Lung (tissue), 12 donors: ENCODE results near the gene NTRK2. TPM values are rescaled to one million over a fixed set of nuclear protein-coding genes. Genes with fewer than 3 reads are reported as not detected.
A peak's percentile ranks its signal among the peaks of the same experiment; 100 is the strongest.

Experiments used
- ATAC-seq: fragments of 200-7000 bp; cut with Tn5 transposase; one replicate; pipeline ENCODE4 v1.9.1; 2020; ENCODE audit warnings: moderate number of reproducible peaks; ENCODE audit not compliant: insufficient read depth, low FRiP score
- DNase-seq, 3 donors: peaks; one replicate each; pipeline ENCODE4 v3.0.0-alpha.2; 2013 to 2017
- H3K27ac ChIP-seq, 2 donors: one replicate each; pipeline ENCODE4 v1.5.1; 2013; ENCODE audit warnings: mild to moderate bottlenecking in 2 of 2, moderate library complexity in 2 of 2, control low read depth in 1 of 2, inconsistent platforms in 1 of 2, low read depth in 1 of 2, low read length in 1 of 2
- H3K27me3 ChIP-seq, 3 donors: one replicate each; pipeline ENCODE4 v1.5.1; 2013; ENCODE audit warnings: low read length in 2 of 3; ENCODE audit not compliant: control insufficient read depth in 3 of 3, insufficient read depth in 3 of 3
- H3K36me3 ChIP-seq, 4 donors: one replicate each; pipeline ENCODE4 v1.5.1; 2013; ENCODE audit warnings: low read length in 4 of 4, mild to moderate bottlenecking in 1 of 4, moderate library complexity in 1 of 4; ENCODE audit not compliant: control insufficient read depth in 4 of 4, insufficient read depth in 4 of 4
- H3K4me1 ChIP-seq, 5 donors: one replicate each; pipeline ENCODE4 v1.5.1; 2013; ENCODE audit warnings: low read length in 5 of 5, mild to moderate bottlenecking in 2 of 5, moderate library complexity in 1 of 5; ENCODE audit not compliant: control insufficient read depth in 5 of 5, insufficient read depth in 5 of 5
- H3K4me3 ChIP-seq: one replicate; pipeline ENCODE4 v1.5.1; 2013; ENCODE audit warnings: mild to moderate bottlenecking, control low read depth, moderate library complexity
- H3K9ac ChIP-seq, 2 donors: one replicate each; pipeline ENCODE4 v1.5.1; 2013; ENCODE audit warnings: low read length in 2 of 2, control low read depth in 1 of 2; ENCODE audit not compliant: insufficient read depth in 1 of 2
- H3K9me3 ChIP-seq, 4 donors: one replicate each; pipeline ENCODE4 v1.5.1; 2013; ENCODE audit warnings: low read length in 3 of 4, mild to moderate bottlenecking in 1 of 4, moderate library complexity in 1 of 4; ENCODE audit not compliant: control insufficient read depth in 4 of 4, insufficient read depth in 3 of 4
- WGBS, 2 donors: extraction: QIAGEN DNeasy Blood & Tissue Kit; methylation state at CpG; one replicate each; pipeline ENCODE4 v1.1.7; 2013; 5-methylcytosine and 5-hydroxymethylcytosine counted together
- polyA plus RNA-seq, 2 donors: library from polyadenylated mRNA; stranded (reverse); fragments of 200-250 nt; gene quantifications; one replicate each; pipeline ENCODE4 v1.2.1, GENCODE V29; 2013
- total RNA-seq, 2 donors: library from RNA; depleted of rRNA in 1 of 2; stranded (reverse); fragments of >200 nt in 1 of 2; gene quantifications; one replicate each; pipeline ENCODE4 v1.2.1, GENCODE V29; 2014 to 2021
- TF ChIP-seq, protein P1 (sequence below): IDR thresholded peaks from 2 replicates; pipeline ENCODE4 v1.5.1; 2012; ENCODE audit warnings: mild to moderate bottlenecking; ENCODE audit errors: control extremely low read depth, extremely low read depth
- donor health status: control.
- donor health status: control.
- donor health status: Bipolar disorder and iron deficiency.
- donor health status: healthy.
- donor health status: DM: yes; HTN: yes; CAD: no.

Gene NTRK2
- total and polyA plus RNA-seq, 4 donors: 0.33 to 14.4 (median 3.3) TPM

DNA sequence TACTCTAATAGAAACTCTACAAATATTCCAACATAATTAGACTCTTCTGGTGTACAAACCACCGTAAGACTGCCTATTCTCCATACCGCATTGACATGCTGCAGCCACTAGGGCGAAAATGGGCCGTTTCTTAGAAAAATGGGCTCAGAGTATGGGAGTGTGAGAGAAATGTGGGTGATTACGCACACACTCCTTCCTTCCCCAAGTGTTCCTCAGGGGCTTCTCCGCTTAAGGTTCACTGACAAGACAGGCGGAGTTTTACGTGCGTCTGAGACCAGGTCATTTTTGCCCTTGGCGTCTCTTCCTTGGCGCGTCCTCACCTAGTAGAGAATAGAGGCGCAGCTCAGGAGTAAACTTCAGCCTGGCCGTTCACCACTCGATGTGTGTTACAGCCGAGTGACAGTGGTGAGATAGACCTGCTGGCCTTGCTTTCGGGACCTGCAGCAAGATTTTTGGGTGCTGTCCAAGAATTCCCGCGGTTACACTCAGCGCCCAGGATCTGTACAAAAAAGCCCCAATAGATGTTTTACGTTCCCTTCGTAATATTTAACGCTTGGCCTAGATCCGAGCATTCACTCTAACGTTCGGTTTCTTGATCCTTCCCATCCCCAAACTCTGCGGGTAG lies 1.8 kb upstream of the NTRK2 start:
- H3K4me3 ChIP-seq: no peak overlapping the region
- no peak overlapping the region for H3K27ac ChIP-seq
- 6 to 10% methylated on average over 27 of the region's 27 CpGs for WGBS, 2 donors
- ATAC-seq (no peak), DNase-seq (peak in 2 of 3 donors; percentile 31 to 32)
- H3K9me3 ChIP-seq: no peaks in the 10 kb centered on the region
- H3K4me1 ChIP-seq: peaks cover 0 to 31% (median 13%) of the 10 kb centered on the region in 5 donors
- TF ChIP-seq, protein P1, sequence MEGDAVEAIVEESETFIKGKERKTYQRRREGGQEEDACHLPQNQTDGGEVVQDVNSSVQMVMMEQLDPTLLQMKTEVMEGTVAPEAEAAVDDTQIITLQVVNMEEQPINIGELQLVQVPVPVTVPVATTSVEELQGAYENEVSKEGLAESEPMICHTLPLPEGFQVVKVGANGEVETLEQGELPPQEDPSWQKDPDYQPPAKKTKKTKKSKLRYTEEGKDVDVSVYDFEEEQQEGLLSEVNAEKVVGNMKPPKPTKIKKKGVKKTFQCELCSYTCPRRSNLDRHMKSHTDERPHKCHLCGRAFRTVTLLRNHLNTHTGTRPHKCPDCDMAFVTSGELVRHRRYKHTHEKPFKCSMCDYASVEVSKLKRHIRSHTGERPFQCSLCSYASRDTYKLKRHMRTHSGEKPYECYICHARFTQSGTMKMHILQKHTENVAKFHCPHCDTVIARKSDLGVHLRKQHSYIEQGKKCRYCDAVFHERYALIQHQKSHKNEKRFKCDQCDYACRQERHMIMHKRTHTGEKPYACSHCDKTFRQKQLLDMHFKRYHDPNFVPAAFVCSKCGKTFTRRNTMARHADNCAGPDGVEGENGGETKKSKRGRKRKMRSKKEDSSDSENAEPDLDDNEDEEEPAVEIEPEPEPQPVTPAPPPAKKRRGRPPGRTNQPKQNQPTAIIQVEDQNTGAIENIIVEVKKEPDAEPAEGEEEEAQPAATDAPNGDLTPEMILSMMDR: no peak
- H3K9ac ChIP-seq: no peak overlapping the region
- H3K36me3 ChIP-seq: no peaks in the 10 kb centered on the region
- peaks cover 4 to 57% (median 51%) of the 10 kb centered on the region in 3 donors for H3K27me3 ChIP-seq

DNA sequence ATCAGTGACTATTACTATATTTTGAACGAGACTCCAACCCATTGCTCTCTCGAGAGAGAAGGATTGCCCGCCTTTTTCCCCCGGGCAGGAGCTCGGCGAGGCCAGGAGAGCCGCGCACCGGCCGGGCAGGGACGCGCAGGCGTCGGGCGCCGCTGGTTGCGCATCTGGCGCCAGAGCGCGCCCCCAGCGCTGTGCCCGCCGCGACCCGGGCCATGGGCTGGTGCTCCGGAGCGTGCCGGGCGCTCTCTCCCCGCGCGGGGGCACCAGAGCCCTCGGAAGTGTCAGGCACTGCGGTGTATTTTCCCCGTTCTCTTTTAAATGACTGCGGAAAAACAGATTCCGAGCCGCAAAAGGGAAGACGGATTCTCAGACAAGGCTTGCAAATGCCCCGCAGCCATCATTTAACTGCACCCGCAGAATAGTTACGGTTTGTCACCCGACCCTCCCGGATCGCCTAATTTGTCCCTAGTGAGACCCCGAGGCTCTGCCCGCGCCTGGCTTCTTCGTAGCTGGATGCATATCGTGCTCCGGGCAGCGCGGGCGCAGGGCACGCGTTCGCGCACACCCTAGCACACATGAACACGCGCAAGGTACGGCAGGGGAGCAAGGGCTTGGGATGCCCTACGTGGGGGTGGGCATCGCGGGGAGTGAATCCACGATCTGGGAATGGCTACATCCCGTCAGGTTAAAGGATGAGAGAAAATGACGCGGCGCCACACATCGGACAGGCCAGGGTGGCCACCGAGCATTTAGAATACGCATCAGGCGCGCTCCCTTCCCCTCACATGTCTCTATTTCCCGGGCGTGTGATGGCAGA lies 1.1 kb upstream of the NTRK2 start:
- no peak overlapping the region for H3K9ac ChIP-seq
- ATAC-seq (peak; percentile 56), DNase-seq (peak; percentile 69 to 80 (median 75))
- H3K4me1 ChIP-seq: peaks cover 0 to 31% (median 13%) of the 10 kb centered on the region in 5 donors
- H3K4me3 ChIP-seq: peak overlapping the region; percentile 39
- WGBS, 2 donors: 0 to 1% methylated on average over 73 to 76 of the region's 76 CpGs
- no peak overlapping the region for H3K27ac ChIP-seq
- no peaks in the 10 kb centered on the region for H3K36me3 ChIP-seq
- TF ChIP-seq, protein P1: peak; percentile 3
- H3K27me3 ChIP-seq: peaks cover 4 to 63% (median 56%) of the 10 kb centered on the region in 3 donors
- H3K9me3 ChIP-seq: no peaks in the 10 kb centered on the region

DNA sequence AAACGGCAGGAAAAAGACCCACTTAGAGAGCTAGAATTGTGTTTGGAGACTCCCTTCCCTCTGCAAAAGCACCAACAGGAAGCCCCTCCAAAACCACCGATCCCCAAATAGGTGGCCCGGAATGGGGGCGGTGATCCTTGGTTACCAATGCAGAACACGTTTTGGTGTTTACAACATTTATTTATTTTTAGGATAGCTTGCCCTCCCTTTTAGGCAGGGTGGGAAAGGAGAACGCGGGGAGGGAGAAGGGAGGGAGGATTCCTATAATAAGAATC lies 579 bp upstream of the NTRK2 start:
- TF ChIP-seq, protein P1: no peak
- Histone ChIP-seq H3K4me3 (peak overlapping the region; percentile 39), H3K9me3 (no peaks in the 10 kb centered on the region), H3K27me3 (peaks cover 4 to 66% (median 62%) of the 10 kb centered on the region in 3 donors), H3K9ac (no peak overlapping the region), H3K4me1 (peaks cover 0 to 31% (median 13%) of the 10 kb centered on the region in 5 donors), H3K36me3 (no peaks in the 10 kb centered on the region), H3K27ac (no peak overlapping the region)
- WGBS, 2 donors: 0% methylated on average over 7 of the region's 7 CpGs
- ATAC-seq (no peak), DNase-seq (no peak)
